SU-DHL-6 (cell line): ENCODE data around the gene APOBEC4.
"Not testable (repeated sequence)": the region's sequence is repeated elsewhere in the genome, so short reads cannot be mapped to it uniquely, and the experiment has no call there.

Source experiments
- H2AFZ ChIP-seq: fragments of 200-600 bp; sonication (generic); 2 replicates; pipeline ENCODE4 v1.6.1; 2014; ENCODE audit warnings: low read depth, mild to moderate bottlenecking, moderate library complexity, mixed read lengths, antibody characterized with exemption, low read length; ENCODE audit not compliant: severe bottlenecking
- H3F3A ChIP-seq: fragments of 200-600 bp; shearing (Covaris generic); 2 replicates; pipeline ENCODE4 v1.6.0; 2016; ENCODE audit warnings: antibody characterized with exemption, mild to moderate bottlenecking; ENCODE audit not compliant: insufficient read depth
- H3K27ac ChIP-seq: fragments of 200-600 bp; sonication (generic); 2 replicates; pipeline ENCODE4 v1.5.1; 2016; ENCODE audit warnings: low read depth, mild to moderate bottlenecking, low read length, moderate library complexity, mixed read lengths
- H3K27me3 ChIP-seq: fragments of 200-600 bp; sonication (generic), shearing (Covaris generic); 2 replicates; pipeline ENCODE4 v1.6.0; 2014; ENCODE audit warnings: mild to moderate bottlenecking, low read length
- H3K36me3 ChIP-seq: fragments of 200-600 bp; sonication (generic); 2 replicates; pipeline ENCODE4 v1.6.1; 2014; ENCODE audit warnings: mild to moderate bottlenecking, low read length, mixed read lengths
- H3K4me2 ChIP-seq: fragments of 300-600, 200-600 bp; shearing (Covaris generic), sonication (generic); 2 replicates; pipeline ENCODE4 v1.6.0; 2014; ENCODE audit warnings: low read length, low read depth, mild to moderate bottlenecking; ENCODE audit not compliant: poor library complexity, severe bottlenecking
- H3K4me3 ChIP-seq: fragments of 200-600 bp; sonication (generic); 2 replicates; pipeline ENCODE4 v1.5.1; 2014; ENCODE audit warnings: antibody characterized with exemption, low read length, mild to moderate bottlenecking, mixed read lengths; ENCODE audit not compliant: insufficient read depth, poor library complexity, severe bottlenecking
- H3K79me2 ChIP-seq: fragments of 200-600 bp; sonication (generic); 2 replicates; pipeline ENCODE4 v1.6.1; 2014; ENCODE audit warnings: mild to moderate bottlenecking, low read length, moderate library complexity; ENCODE audit not compliant: insufficient read depth
- H3K9ac ChIP-seq: fragments of 200-600 bp; sonication (generic); 2 replicates; pipeline ENCODE4 v1.7.0; 2014; ENCODE audit warnings: mild to moderate bottlenecking, low read length
- H3K9me2 ChIP-seq: fragments of 200-600 bp; sonication (generic); replicated peaks from 2 replicates; pipeline ENCODE4 v1.6.1; 2014; ENCODE audit warnings: low read length; ENCODE audit not compliant: insufficient read depth
- H3K9me3 ChIP-seq: fragments of 200-600 bp; sonication (generic); 2 replicates; pipeline ENCODE4 v1.6.1; 2014; ENCODE audit warnings: low read length, mixed read lengths; ENCODE audit not compliant: insufficient read depth
- H4K20me1 ChIP-seq: fragments of 200-600 bp; sonication (generic); 2 replicates; pipeline ENCODE4 v1.6.1; 2014; ENCODE audit warnings: low read depth, mild to moderate bottlenecking, antibody characterized with exemption, low read length, moderate library complexity, mixed read lengths
- CTCF ChIP-seq: fragments of 200-600 bp; sonication (generic); IDR thresholded peaks from one replicate; pipeline ENCODE4 v1.5.1; 2017; ENCODE audit warnings: antibody characterized with exemption, mild to moderate bottlenecking, low read length, moderate library complexity; ENCODE audit not compliant: insufficient read depth, poor library complexity, severe bottlenecking
- EZH2phosphoT487 ChIP-seq: fragments of 200-600 bp; sonication (generic), shearing (Covaris generic); conservative IDR thresholded peaks from 2 replicates; pipeline ENCODE4 v1.6.1; 2018; ENCODE audit warnings: mild to moderate bottlenecking, antibody characterized with exemption, low read length, moderate library complexity, mixed read lengths

Gene APOBEC4

GRCh38 chr1:183619781-183620180 is 33.3 kb downstream of the APOBEC4 start:
- H3K9me3 ChIP-seq: no peaks in the 10 kb centered on the region
- no peak overlapping the region for H2AFZ ChIP-seq
- H3K79me2 ChIP-seq: no peaks in the 10 kb centered on the region
- H3K27ac ChIP-seq: no peak overlapping the region
- no peak overlapping the region for H3K9ac ChIP-seq
- no peaks in the 10 kb centered on the region for H3K9me2 ChIP-seq
- H3K36me3 ChIP-seq: no peaks in the 10 kb centered on the region
- H3F3A ChIP-seq: no peaks in the 10 kb centered on the region
- H4K20me1 ChIP-seq: no peaks in the 10 kb centered on the region
- no peaks in the 10 kb centered on the region for H3K27me3 ChIP-seq
- no peak overlapping the region for H3K4me2 ChIP-seq
- TF ChIP-seq EZH2phosphoT487 (no peak), CTCF (no peak)
- H3K4me3 ChIP-seq: no peak overlapping the region

GRCh38 chr1:183618202-183618601 is 34.9 kb downstream of the APOBEC4 start:
- not testable (repeated sequence) for H3K27ac ChIP-seq, H4K20me1 ChIP-seq, H3K36me3 ChIP-seq

GRCh38 chr1:183612975-183613374 is 40.1 kb downstream of the APOBEC4 start:
- H2AFZ ChIP-seq, H3K9me2 ChIP-seq, H3K79me2 ChIP-seq, H3K27ac ChIP-seq, H3K27me3 ChIP-seq, H3K9ac ChIP-seq, H3F3A ChIP-seq, H3K4me2 ChIP-seq, H3K36me3 ChIP-seq, H3K4me3 ChIP-seq, H3K9me3 ChIP-seq, H4K20me1 ChIP-seq: not testable (repeated sequence)

More at GRCh38 chr1:183618202-183618601, 34.9 kb downstream of the APOBEC4 start:
- H3K79me2 ChIP-seq, H3K4me3 ChIP-seq, H3K9me3 ChIP-seq, H3K27me3 ChIP-seq, H3K4me2 ChIP-seq, H3F3A ChIP-seq, H2AFZ ChIP-seq, H3K9me2 ChIP-seq, H3K9ac ChIP-seq: not testable (repeated sequence)

GRCh38 chr1:183612407-183612806 is 40.7 kb downstream of the APOBEC4 start:
- TF ChIP-seq CTCF (no peak), EZH2phosphoT487 (no peak)
- Histone ChIP-seq H3K27ac (no peak overlapping the region), H3K79me2 (no peaks in the 10 kb centered on the region), H3K27me3 (no peaks in the 10 kb centered on the region), H3K4me2 (no peak overlapping the region), H4K20me1 (no peaks in the 10 kb centered on the region), H3F3A (no peaks in the 10 kb centered on the region), H3K36me3 (no peaks in the 10 kb centered on the region), H3K9me2 (no peaks in the 10 kb centered on the region), H3K9ac (no peak overlapping the region), H3K4me3 (no peak overlapping the region), H3K9me3 (no peaks in the 10 kb centered on the region), H2AFZ (no peak overlapping the region)
